ENCODE results near the gene ITGA3. TPM values are rescaled to one million over a fixed set of nuclear protein-coding genes. Genes with fewer than 3 reads are reported as not detected.

The ITGA3 gene
- total RNA-seq, 1 experiment from 2014 or later = 1.4 TPM

DNA sequence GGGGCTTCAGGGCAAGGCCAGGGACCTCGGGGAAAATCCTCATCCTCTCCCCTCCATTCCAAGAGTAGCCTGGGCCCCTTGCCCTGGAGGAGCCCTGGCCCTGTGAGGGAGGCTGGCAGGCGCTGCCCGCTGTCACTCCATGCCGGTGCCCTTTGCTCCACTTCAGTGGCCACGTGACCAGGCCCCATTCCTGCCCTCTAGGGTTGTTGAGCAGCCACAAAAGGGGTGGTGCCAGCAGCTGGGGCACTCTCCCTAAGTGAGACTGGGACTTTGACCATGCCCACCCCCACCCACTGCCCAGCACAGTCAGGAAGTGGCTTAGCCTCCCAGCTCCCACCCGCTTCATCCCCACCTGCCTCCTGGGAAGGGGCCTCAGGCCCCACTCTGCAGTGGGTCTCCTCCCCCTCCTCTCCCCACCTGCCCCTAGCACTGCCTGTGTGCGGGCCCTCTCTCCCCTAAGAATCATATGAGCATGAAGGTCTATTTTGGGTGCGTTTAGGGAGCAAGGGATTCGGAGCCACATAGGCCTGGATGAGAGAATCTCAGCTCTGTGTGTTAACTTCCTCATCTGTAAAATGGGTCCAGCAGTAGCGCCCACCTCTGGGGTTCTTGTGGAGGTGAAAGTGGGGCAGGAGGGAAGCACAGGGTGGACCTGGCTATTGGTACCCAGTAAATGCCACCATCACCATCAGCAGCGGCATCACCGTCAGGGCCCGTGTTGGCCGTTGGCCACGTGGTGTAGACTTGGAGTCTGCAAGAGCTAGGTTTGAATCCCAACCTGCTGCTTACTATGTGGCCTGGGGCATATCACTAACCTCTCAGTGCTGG, 46.5 kb downstream of the ITGA3 start:
- H3K36me3 ChIP-seq (ENCODE audit: insufficient read depth, low read length, poor library complexity, severe bottlenecking) = no peaks in the 10 kb centered on the region
- ChIA-PET POLR2A (ENCODE audit: low non-redundant PET) (no interaction called here), CTCF (no interaction called here)
- TF ChIP-seq CTCF (conservative IDR thresholded peaks at IDR 0.05; ENCODE audit: low read depth, low read length) (no peak), EZH2 (IDR thresholded peaks at IDR 0.05; ENCODE audit: borderline replicate concordance, low read depth, low read length, poor library complexity, severe bottlenecking) (no peak)
- no TSS peak for BruUV-seq (replicated peaks)
- H3K27me3 ChIP-seq (replicated peaks; ENCODE audit: insufficient read depth, low read depth, low read length, poor library complexity) = no peaks in the 10 kb centered on the region
- no peak for DNase-seq (ENCODE audit: low spot score)
- H3K4me1 ChIP-seq (ENCODE audit: insufficient read depth, low read length, poor library complexity, severe bottlenecking) = no peaks in the 10 kb centered on the region
- H3K27ac ChIP-seq (ENCODE audit: low read depth, low read length, poor library complexity, severe bottlenecking) = no peak overlapping the region
- no peaks in the 10 kb centered on the region for H3K9me3 ChIP-seq (ENCODE audit: low read depth, low read length, poor library complexity, severe bottlenecking)
- intact Hi-C loops (cut with micrococcal nuclease; ENCODE audit: unreplicated experiment) = no loop called here
- no peak overlapping the region for H3K4me3 ChIP-seq (ENCODE audit: low read depth, low read length, poor library complexity, severe bottlenecking)

DNA sequence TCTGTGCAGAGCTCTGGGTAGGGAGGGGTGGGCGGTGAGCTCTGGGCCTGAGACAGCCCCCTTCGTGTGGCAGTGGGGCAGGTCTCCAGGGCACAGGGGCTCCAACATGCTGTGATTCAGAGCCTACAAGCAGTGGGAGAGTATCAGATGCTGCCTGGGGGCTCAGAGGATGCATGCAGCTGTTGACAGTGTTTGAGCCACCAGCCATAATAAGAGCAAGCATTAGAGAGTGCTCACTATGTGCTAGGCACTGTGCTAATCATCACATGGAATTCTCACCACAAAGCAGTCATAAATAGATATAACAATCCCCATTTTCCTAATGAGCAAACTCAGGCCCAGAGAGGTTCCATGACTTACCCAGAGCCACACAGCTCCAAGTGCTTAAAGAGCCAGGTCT, 47.3 kb downstream of the ITGA3 start:
- POLR2A ChIA-PET (ENCODE audit: low non-redundant PET) = no interaction called here
- no peaks in the 10 kb centered on the region for H3K36me3 ChIP-seq (ENCODE audit: insufficient read depth, low read length, poor library complexity, severe bottlenecking)
- BruUV-seq (replicated peaks) = no TSS peak
- intact Hi-C loops (cut with micrococcal nuclease; ENCODE audit: unreplicated experiment) = no loop called here
- no peaks in the 10 kb centered on the region for H3K4me1 ChIP-seq (ENCODE audit: insufficient read depth, low read length, poor library complexity, severe bottlenecking)
- no peak for TF ChIP-seq CTCF (conservative IDR thresholded peaks at IDR 0.05; ENCODE audit: low read depth, low read length)
- TF ChIP-seq EZH2 (IDR thresholded peaks at IDR 0.05; ENCODE audit: borderline replicate concordance, low read depth, low read length, poor library complexity, severe bottlenecking) = no peak
- no peak overlapping the region for H3K4me3 ChIP-seq (ENCODE audit: low read depth, low read length, poor library complexity, severe bottlenecking)
- no peak overlapping the region for H3K27ac ChIP-seq (ENCODE audit: low read depth, low read length, poor library complexity, severe bottlenecking)
- H3K27me3 ChIP-seq (replicated peaks; ENCODE audit: insufficient read depth, low read depth, low read length, poor library complexity) = no peaks in the 10 kb centered on the region
- no peaks in the 10 kb centered on the region for H3K9me3 ChIP-seq (ENCODE audit: low read depth, low read length, poor library complexity, severe bottlenecking)
- CTCF ChIA-PET = no interaction called here
- no peak for DNase-seq (ENCODE audit: low spot score)

DNA sequence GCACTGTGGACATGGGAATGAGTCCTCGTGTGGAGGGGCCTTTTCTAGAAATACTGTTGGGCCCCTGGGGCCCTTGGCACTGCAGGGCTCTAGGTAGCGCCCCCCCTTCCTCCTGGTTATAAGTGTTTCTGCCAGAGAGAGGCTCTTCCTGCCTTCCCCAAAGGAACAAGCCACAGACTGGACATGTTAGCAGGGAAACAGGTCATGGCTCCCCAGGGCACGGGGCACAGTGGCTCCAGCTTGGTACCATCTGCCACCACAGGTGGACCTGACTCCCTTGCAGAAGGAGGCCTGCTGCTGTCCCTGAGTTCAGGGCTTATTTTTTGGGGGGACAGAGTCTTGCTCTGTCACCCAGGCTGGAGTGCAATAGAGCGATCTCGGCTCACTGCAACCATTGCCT, 48.0 kb downstream of the ITGA3 start:
- Histone ChIP-seq H3K27ac (ENCODE audit: low read depth, low read length, poor library complexity, severe bottlenecking) (no peak overlapping the region), H3K4me1 (ENCODE audit: insufficient read depth, low read length, poor library complexity, severe bottlenecking) (no peaks in the 10 kb centered on the region), H3K27me3 (replicated peaks; ENCODE audit: insufficient read depth, low read depth, low read length, poor library complexity) (no peaks in the 10 kb centered on the region), H3K4me3 (ENCODE audit: low read depth, low read length, poor library complexity, severe bottlenecking) (no peak overlapping the region), H3K9me3 (ENCODE audit: low read depth, low read length, poor library complexity, severe bottlenecking) (no peaks in the 10 kb centered on the region), H3K36me3 (ENCODE audit: insufficient read depth, low read length, poor library complexity, severe bottlenecking) (no peaks in the 10 kb centered on the region)
- TF ChIP-seq CTCF (conservative IDR thresholded peaks at IDR 0.05; ENCODE audit: low read depth, low read length) (no peak), EZH2 (IDR thresholded peaks at IDR 0.05; ENCODE audit: borderline replicate concordance, low read depth, low read length, poor library complexity, severe bottlenecking) (no peak)
- no TSS peak for BruUV-seq (replicated peaks)
- DNase-seq (ENCODE audit: low spot score) = no peak
- ChIA-PET POLR2A (ENCODE audit: low non-redundant PET) (no interaction called here), CTCF (no interaction called here)
- intact Hi-C loops (cut with micrococcal nuclease; ENCODE audit: unreplicated experiment) = no loop called here

All from A673 (cell line).